Psoas muscle (tissue), 8 donors: ENCODE data around the gene CELF4. TPM values are rescaled to one million over a fixed set of nuclear protein-coding genes. Genes with fewer than 3 reads are reported as not detected.

Source experiments
- ATAC-seq, 4 donors: fragments of 200-7000 bp; cut with Tn5 transposase; one replicate each; pipeline ENCODE4 v1.9.1; 2020; ENCODE audit warnings: moderate library complexity in 3 of 4, mild to moderate bottlenecking in 2 of 4
- DNase-seq, 2 donors: peaks; one replicate each; pipeline ENCODE4 v3.0.0-alpha.2; 2020
- H3K27ac ChIP-seq: fragments of 200-600 bp; one replicate; pipeline ENCODE4 v1.8.0; 2022
- H3K27me3 ChIP-seq, 3 donors: fragments of 200-600 bp in 1 of 3; one replicate each; pipeline versions ENCODE4 v1.6.1 to v1.8.0; 2013 to 2022; ENCODE audit warnings: low read length in 2 of 3, mild to moderate bottlenecking in 2 of 3, moderate library complexity in 1 of 3; ENCODE audit not compliant: insufficient read depth in 3 of 3
- H3K36me3 ChIP-seq, 2 donors: fragments of 200-600 bp in 1 of 2; one replicate each; pipeline versions ENCODE4 v1.6.1 to v1.8.0; 2013 to 2022; ENCODE audit warnings: low read depth in 1 of 2, mild to moderate bottlenecking in 1 of 2, moderate library complexity in 1 of 2; ENCODE audit not compliant: insufficient read depth in 1 of 2
- H3K4me1 ChIP-seq: fragments of 200-600 bp; one replicate; pipeline ENCODE4 v1.8.0; 2022
- H3K4me3 ChIP-seq: fragments of 200-600 bp; one replicate; pipeline ENCODE4 v1.8.0; 2022; ENCODE audit warnings: mild to moderate bottlenecking
- H3K9me3 ChIP-seq: fragments of 200-600 bp; one replicate; pipeline ENCODE4 v1.8.0; 2022
- WGBS, 3 donors: extraction: QIAGEN DNeasy Blood & Tissue Kit; methylation state at CpG; one replicate each; pipeline versions ENCODE4 v1.1.6 to v1.1.7; 2013; 5-methylcytosine and 5-hydroxymethylcytosine counted together
- intact Hi-C, 2 donors: fragments of 100-400 bp; cut with DNase I; formaldehyde crosslinking; loops; one replicate each; pipeline versions ENCODE4 v1.11.0 to v1.14.2; 2022
- polyA plus RNA-seq, 3 donors: library from polyadenylated mRNA; stranded (reverse); fragments of 200-250 nt; gene quantifications; one replicate each; pipeline ENCODE4 v1.2.3, GENCODE V29; 2013
- total RNA-seq, 4 donors: library from RNA; stranded (reverse); fragmentation: NEBNext Ultra II Directional in 2 of 4; extraction: Animal tissue kit (Norgen Biotek cat#: 25700) in 2 of 4; gene quantifications; one replicate each; pipeline versions ENCODE4 v1.2.1 to v1.2.4, GENCODE V29; 2021 to 2023
- TF ChIP-seq, protein P1 (sequence below): fragments of 200-600 bp; IDR thresholded peaks from one replicate; pipeline ENCODE4 v1.8.0; 2022; ENCODE audit warnings: antibody characterized with exemption
- donor health status: healthy with polysubstance abuse.
- donor health status: DM: no; HTN: no; CAD: no; lungs with moderate emphysema.
- donor health status: Bipolar disorder and iron deficiency.
- donor health status: healthy.
- donor health status: DM: yes; HTN: yes; CAD: no.
- donor health status: DM: no; HTN: no; CAD: no.
- donor health status: DM: no; HTN: no; CAD: no.
- donor health status: DM: yes; HTN: yes; CAD: no.

CELF4 gene
- total and polyA plus RNA-seq, 7 donors, result 0.17 to 0.28 (median 0.17) TPM; not detected in 3

DNA sequence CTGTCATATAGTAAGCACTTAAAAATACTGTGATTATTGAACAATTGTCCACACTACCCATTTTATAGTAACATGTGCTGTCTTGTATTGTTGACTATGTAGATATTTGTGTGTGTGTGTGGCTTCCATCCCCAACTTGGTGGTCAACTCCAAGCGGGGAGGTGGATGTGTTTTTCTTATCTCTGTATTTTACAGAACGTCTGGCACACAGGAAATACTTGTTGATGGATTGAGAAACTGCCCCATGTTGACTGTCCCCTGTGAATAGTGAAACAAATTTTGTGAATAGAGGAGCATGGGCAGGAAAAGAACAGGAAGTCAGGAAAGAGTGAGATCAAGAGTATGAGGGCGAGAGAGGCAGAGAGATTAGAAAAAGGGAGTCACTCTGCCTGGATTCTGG lies 83.6 kb downstream of the CELF4 start:
- Histone ChIP-seq H3K4me1 (no peaks in the 10 kb centered on the region), H3K27me3 (peaks cover 0 to 52% (median 15%) of the 10 kb centered on the region in 3 donors), H3K27ac (no peak overlapping the region), H3K36me3 (no peaks in the 10 kb centered on the region), H3K4me3 (no peak overlapping the region), H3K9me3 (no peaks in the 10 kb centered on the region)
- TF ChIP-seq, protein P1, sequence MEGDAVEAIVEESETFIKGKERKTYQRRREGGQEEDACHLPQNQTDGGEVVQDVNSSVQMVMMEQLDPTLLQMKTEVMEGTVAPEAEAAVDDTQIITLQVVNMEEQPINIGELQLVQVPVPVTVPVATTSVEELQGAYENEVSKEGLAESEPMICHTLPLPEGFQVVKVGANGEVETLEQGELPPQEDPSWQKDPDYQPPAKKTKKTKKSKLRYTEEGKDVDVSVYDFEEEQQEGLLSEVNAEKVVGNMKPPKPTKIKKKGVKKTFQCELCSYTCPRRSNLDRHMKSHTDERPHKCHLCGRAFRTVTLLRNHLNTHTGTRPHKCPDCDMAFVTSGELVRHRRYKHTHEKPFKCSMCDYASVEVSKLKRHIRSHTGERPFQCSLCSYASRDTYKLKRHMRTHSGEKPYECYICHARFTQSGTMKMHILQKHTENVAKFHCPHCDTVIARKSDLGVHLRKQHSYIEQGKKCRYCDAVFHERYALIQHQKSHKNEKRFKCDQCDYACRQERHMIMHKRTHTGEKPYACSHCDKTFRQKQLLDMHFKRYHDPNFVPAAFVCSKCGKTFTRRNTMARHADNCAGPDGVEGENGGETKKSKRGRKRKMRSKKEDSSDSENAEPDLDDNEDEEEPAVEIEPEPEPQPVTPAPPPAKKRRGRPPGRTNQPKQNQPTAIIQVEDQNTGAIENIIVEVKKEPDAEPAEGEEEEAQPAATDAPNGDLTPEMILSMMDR, result no peak
- 42 to 48% (median 45%) methylated on average over 3 of the region's 3 CpGs for WGBS, 3 donors
- ATAC-seq (no peak), DNase-seq (no peak)
- intact Hi-C loops, result loop anchor here in 1 of 2 donors (5.0 kb wide), 1 partner anchor 140 kb away; no protein-coding TSS in a partner anchor

- Histone ChIP-seq H3K4me1 (no peaks in the 10 kb centered on the region), H3K9me3 (no peaks in the 10 kb centered on the region), H3K27me3 (peaks cover 0 to 47% (median 14%) of the 10 kb centered on the region in 3 donors), H3K27ac (no peak overlapping the region), H3K4me3 (no peak overlapping the region), H3K36me3 (no peaks in the 10 kb centered on the region)
- TF ChIP-seq, protein P1, result no peak
- 58 to 72% (median 67%) methylated on average over 6 of the region's 6 CpGs for WGBS, 3 donors
- intact Hi-C loops, result loop anchor here in 1 of 2 donors (5.0 kb wide), 1 partner anchor 139 kb away; no protein-coding TSS in a partner anchor
- DNase-seq, result no peak
- ATAC-seq, result no peak
These were observed 84.1 kb downstream of the CELF4 start for GRCh38 chr18:37481491-37481890.

DNA sequence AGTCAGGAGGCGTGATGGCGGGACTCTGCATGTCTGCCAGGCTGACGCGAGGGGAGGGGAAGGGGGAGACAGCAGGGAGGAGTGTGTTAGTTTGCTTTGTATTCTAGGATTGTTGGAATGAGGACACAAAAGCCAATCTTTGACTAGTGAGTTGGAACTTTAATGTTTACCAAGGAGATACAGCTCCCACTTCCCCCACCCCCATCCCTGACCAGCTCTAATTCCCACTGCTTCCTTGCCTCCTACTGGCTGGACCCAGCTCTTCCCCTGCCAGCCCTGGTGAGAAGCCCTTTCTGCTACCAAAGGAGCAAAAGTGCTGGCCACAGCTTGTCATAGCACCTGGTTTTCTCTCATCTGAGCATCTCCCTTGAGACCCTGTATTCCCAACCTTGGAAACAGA lies 84.5 kb downstream of the CELF4 start:
- intact Hi-C loops, result loop anchor here in 1 of 2 donors (5.0 kb wide), 1 partner anchor 139 kb away; no protein-coding TSS in a partner anchor
- no peak for DNase-seq
- H3K27ac ChIP-seq, result no peak overlapping the region
- no peaks in the 10 kb centered on the region for H3K36me3 ChIP-seq
- H3K4me3 ChIP-seq, result no peak overlapping the region
- H3K27me3 ChIP-seq, result peaks cover 0 to 43% (median 11%) of the 10 kb centered on the region in 3 donors
- ATAC-seq, result no peak
- TF ChIP-seq, protein P1, result no peak
- WGBS, 3 donors, result 60 to 73% (median 62%) methylated on average over 4 of the region's 4 CpGs
- H3K9me3 ChIP-seq, result no peaks in the 10 kb centered on the region
- no peaks in the 10 kb centered on the region for H3K4me1 ChIP-seq

GRCh38 chr18:37476611-37477295 lies 88.8 kb downstream of the CELF4 start:
- DNase-seq (no peak), ATAC-seq (no peak)
- peaks cover 0 to 30% (median 4%) of the 10 kb centered on the region in 3 donors for H3K27me3 ChIP-seq
- intact Hi-C loops, result no loop called here
- no peaks in the 10 kb centered on the region for H3K9me3 ChIP-seq
- no peak overlapping the region for H3K4me3 ChIP-seq
- no peak overlapping the region for H3K27ac ChIP-seq
- H3K4me1 ChIP-seq, result no peaks in the 10 kb centered on the region
- TF ChIP-seq, protein P1, result no peak
- 65 to 72% (median 67%) methylated on average over 22 of the region's 22 CpGs for WGBS, 3 donors
- no peaks in the 10 kb centered on the region for H3K36me3 ChIP-seq
